Motor neuron (in vitro differentiated cells): Measurements from ENCODE around the gene BMPR1B. TPM values are rescaled to one million over a fixed set of nuclear protein-coding genes. Genes with fewer than 3 reads are reported as not detected.
"Not testable (repeated sequence)": the region's sequence is repeated elsewhere in the genome, so short reads cannot be mapped to it uniquely, and the experiment has no call there.

ENCODE experiments used
- ATAC-seq, 8 experiments: fragments of 200-7000 bp; cut with Tn5 transposase; replicated peaks in 6 of 8; 2 replicates each; pipeline ENCODE4 v1.8.0; 2021; ENCODE audit warnings: mild to moderate bottlenecking in 8 of 8, moderate library complexity in 8 of 8
- H3K27ac ChIP-seq, 2 donors: fragments of 250-450 bp; sonication (Bioruptor Pico); 2 replicates each; pipeline ENCODE4 v1.9.0; 2021; ENCODE audit warnings: antibody characterized with exemption in 2 of 2, mild to moderate bottlenecking in 2 of 2, moderate library complexity in 1 of 2
- H3K4me1 ChIP-seq, 2 donors: fragments of 250-450 bp; sonication (Bioruptor Pico); replicated peaks in 1 of 2; 2 replicates each; pipeline ENCODE4 v1.6.1; 2021; ENCODE audit warnings: antibody characterized with exemption in 2 of 2, mild to moderate bottlenecking in 2 of 2, moderate library complexity in 1 of 2
- H3K4me3 ChIP-seq, 5 donors: fragments of 250-450 bp; sonication (Bioruptor Pico); 2 replicates each; pipeline ENCODE4 v1.9.0; 2021; ENCODE audit warnings: antibody characterized with exemption in 5 of 5, mild to moderate bottlenecking in 5 of 5, moderate library complexity in 4 of 5
- WGBS, 10 experiments: fragments of 450-650 bp; shearing (Covaris generic); methylation state at CpG; one replicate each; pipeline ENCODE4 v1.0.0; 2022; 5-methylcytosine and 5-hydroxymethylcytosine counted together
- in situ Hi-C, 9 experiments: fragments of 400-800 bp; cut with MboI; loops; one replicate each; pipeline ENCODE4 v1.15.0; 2021; ENCODE audit warnings: low sequenced_read_pairs in 9 of 9, low pct_unique_long_range_greater_than_20kb in 2 of 9; ENCODE audit not compliant: unreplicated experiment in 9 of 9
- total RNA-seq, 8 experiments: library from RNA; unstranded; fragments of 300-600 nt; gene quantifications; 2 replicates each; pipeline versions ENCODE4 v1.2.3 to v1.2.4, GENCODE V29; 2022

The BMPR1B gene
- total RNA-seq, 8 experiments from 2014 or later, result 0.17 to 69.0 (median 1.9) TPM

DNA sequence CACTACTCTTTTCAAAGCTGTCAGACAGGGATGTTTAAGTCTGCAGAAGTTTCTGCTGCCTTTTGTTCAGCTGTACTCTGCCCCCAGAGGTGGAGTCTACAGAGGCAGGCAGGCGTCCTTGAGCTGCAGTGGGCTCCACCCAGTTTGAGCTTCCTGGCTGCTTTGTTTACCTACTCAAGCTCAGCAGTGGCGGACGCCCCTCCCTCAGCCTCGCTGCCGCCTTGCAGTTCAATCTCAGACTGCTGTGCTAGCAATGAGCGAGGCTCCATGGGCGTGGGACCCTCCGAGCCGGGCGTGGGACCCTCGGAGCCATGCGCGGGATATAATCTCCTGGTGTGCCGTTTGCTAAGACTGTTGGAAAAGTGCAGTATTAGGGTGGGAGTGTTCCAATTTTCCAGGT is 381.7 kb downstream of the BMPR1B start:
- H3K4me3 ChIP-seq, H3K4me1 ChIP-seq, ATAC-seq, H3K27ac ChIP-seq, in situ Hi-C loops: not testable (repeated sequence)
- WGBS, 10 experiments, result 53 to 100% (median 90%) methylated on average over 1 to 3 of the region's 14 CpGs; no CpG with 5 or more reads in 5 of the 10 experiments

DNA sequence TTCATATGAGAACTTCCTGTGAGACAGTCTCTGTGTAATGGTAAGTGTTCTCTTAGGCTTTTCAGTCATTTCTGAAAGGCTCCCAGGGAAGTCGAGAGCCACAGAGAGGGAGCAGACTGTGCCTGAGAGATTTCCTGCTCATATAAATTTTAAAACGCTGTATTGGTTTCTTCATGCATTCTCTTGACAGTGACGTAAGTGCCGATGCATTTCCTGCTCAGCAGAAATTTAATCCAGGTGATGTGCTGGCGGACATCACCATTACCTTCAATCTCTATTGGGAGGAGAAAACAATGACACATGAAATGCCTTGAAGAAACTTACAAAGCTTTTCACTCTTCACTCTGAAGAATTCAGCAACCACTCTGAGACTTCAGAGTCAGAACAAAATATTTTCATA is 383.6 kb downstream of the BMPR1B start:
- H3K4me1 ChIP-seq, result no peaks in the 10 kb centered on the region
- WGBS, 10 experiments, result 0 to 100% (median 94%) methylated on average over 1 to 5 of the region's 5 CpGs; no CpG with 5 or more reads in 1 of the 10 experiments
- peak in 1 of 8 experiments; percentile 68 for ATAC-seq
- in situ Hi-C loops, result no loop called here
- no peak overlapping the region for H3K27ac ChIP-seq
- H3K4me3 ChIP-seq, result no peak overlapping the region

DNA sequence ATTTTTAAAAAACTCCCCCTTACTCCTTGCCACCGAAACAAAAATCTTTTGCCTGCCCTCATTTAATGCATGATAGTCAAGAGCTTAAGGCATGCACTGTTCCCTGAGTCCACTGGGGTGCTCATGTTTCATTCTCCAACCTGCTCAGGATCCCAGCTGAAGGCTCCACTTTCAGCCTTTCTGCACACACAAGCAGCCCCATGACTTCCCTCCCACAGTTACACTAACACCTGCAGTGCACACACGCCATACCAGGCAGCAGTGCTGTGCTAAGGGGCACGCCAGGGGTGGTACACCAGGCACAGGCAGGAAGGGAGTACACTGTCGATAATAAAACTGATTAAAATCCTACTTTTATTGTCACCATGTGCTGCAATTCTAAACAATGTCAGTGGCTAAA is 385.2 kb downstream of the BMPR1B start:
- in situ Hi-C loops, result no loop called here
- H3K4me1 ChIP-seq, result no peaks in the 10 kb centered on the region
- 55 to 100% (median 93%) methylated on average over 1 to 3 of the region's 4 CpGs; no CpG with 5 or more reads in 3 of the 10 experiments for WGBS, 10 experiments
- H3K27ac ChIP-seq, result no peak overlapping the region
- peak in 1 of 8 experiments; percentile 30 for ATAC-seq
- no peak overlapping the region for H3K4me3 ChIP-seq

DNA sequence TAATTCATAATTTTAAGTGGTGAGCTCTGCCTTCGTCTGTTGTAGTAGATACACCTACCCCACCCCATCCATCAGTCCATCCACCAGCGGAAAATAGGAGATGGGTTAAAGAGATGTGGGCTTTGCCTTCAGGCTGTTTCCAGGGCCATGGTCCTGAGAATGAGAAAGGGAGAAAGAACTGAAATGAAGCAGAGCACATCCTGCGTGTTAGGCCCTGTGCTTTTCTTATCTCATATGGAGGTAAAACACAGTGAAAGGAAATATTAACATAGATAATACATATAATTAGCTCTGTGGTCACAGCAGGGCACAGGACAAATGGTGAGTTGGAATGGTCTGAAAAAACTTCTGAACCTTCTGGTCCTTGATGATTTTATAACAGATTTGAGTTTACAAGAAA is 393.5 kb downstream of the BMPR1B start:
- H3K4me3 ChIP-seq, result no peak overlapping the region
- H3K4me1 ChIP-seq, result no peaks in the 10 kb centered on the region
- no peak overlapping the region for H3K27ac ChIP-seq
- WGBS, 10 experiments, result 55 to 100% (median 90%) methylated on average over 1 to 3 of the region's 3 CpGs; no CpG with 5 or more reads in 1 of the 10 experiments
- in situ Hi-C loops, result no loop called here
- ATAC-seq, result no peak

DNA sequence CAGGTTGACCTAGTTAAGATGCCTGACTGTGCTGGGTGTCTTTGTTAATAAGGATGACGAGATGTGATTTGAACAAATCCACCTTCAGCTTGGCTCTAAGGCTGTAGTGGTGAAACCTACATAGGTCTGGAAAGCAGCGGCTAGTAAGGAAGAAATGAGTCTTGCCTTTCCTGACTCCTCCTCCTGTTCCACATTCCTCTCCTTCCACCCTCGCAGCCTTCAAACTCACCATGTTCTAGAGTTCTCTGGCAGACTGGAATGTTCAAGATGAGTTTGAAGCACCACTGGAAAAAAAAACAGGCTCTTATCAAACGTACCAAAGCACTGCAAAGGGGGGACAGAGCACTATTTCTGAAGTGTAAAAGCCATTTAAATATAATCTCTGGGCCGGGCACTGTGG is 395.4 kb downstream of the BMPR1B start:
- in situ Hi-C loops, result no loop called here
- no peak for ATAC-seq
- Histone ChIP-seq H3K4me1 (no peaks in the 10 kb centered on the region), H3K4me3 (no peak overlapping the region), H3K27ac (no peak overlapping the region)
- 17 to 100% (median 84%) methylated on average over 1 to 5 of the region's 5 CpGs; no CpG with 5 or more reads in 1 of the 10 experiments for WGBS, 10 experiments

DNA sequence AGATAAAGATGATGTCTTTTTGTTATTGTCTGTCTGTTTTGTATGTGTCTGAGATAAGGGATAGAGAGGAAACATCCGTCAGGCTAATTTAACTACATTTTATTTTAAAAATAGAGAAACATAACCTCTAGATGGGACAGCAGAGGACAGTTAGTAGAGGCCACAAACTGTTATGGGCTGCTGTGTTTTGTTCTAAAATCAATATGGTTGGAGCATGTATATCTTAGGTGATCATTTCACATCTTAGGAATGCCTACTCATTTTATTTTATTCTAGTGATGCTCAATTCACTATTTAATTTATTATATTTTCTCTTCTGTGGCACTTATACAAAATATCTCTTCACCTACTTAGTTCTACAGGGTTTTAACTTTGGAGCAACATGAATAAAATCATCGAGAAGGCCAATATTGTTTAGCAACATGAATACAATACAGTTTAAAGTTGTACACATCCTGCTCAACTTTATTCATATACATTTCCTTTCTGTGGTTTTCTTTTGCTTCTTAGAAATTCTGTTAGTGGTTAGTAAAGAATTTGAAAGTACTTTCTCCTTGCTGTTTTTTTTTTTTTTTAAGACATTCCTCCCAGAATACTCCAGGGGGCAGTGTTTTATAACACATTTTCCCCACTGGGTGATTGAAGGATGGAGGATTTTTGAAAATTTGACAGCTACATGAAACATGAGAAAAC is 398.1 kb downstream of the BMPR1B start:
- in situ Hi-C loops, result no loop called here
- Histone ChIP-seq H3K4me3 (no peak overlapping the region), H3K4me1 (no peaks in the 10 kb centered on the region), H3K27ac (no peak overlapping the region)
- ATAC-seq, result peak in 3 of 8 experiments; percentile 16 to 76 (median 29)
- 7 to 100% (median 83%) methylated on average over 1 to 2 of the region's 2 CpGs for WGBS, 10 experiments

DNA sequence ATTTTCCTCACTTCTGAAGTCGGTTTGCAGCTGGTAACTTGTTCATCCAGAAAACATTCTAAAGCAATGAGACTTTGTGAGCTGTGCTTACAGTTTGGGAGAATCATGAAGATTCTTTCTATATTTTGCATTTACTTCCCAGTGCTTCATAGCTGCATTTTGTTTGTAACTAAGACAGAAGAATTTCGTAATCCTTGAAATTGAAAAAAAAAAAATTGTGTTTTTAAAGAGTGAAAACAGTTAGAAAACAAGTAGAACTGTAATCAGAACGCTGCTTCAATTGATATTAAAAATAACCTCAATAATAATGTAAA is 398.7 kb downstream of the BMPR1B start:
- H3K27ac ChIP-seq, result no peak overlapping the region
- no peak overlapping the region for H3K4me3 ChIP-seq
- in situ Hi-C loops, result no loop called here
- peak in 1 of 8 experiments; percentile 32 for ATAC-seq
- no peaks in the 10 kb centered on the region for H3K4me1 ChIP-seq
- 0 to 100% (median 42%) methylated on average over 1 to 3 of the region's 3 CpGs for WGBS, 10 experiments

DNA sequence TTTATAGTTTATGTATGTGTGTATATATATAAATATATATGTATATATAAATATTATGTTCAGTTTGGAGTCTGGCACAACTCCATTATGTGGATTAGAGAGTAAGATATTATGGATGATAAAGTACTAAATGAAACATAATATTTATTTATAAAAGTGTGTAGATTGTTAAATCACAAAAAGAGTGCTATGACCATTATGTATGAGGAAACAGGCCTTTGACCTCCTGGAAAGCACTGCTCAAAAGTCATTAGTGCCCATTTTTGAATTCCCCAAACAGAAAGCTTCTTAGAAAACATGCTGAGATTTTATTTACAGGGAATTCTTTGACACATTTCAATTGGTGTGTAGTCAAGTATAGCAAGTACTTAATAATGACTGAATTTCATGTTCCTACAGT is 399.8 kb downstream of the BMPR1B start:
- in situ Hi-C loops, result no loop called here
- Histone ChIP-seq H3K4me3 (no peak overlapping the region), H3K27ac (no peak overlapping the region), H3K4me1 (no peaks in the 10 kb centered on the region)
- no peak for ATAC-seq

DNA sequence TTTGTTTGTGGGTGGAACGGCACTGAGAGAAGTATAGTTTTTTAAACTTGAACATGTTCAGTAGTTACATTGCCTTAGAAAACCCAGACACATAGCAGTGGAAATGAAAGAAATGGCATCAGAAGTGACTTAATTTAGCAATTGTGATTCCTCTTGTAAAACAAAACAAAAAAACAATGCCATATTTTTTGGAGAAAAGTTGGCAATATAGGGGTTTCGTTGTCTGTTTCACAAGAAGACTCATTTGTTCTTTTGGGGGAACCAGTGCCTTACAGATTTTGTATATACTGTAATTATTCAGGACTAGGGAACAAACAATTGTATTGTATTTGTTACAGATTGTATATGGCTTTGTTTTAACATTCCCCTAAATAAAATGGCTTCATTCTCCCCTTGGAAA is 400.3 kb downstream of the BMPR1B start:
- H3K4me3 ChIP-seq, result no peak overlapping the region
- no peaks in the 10 kb centered on the region for H3K4me1 ChIP-seq
- in situ Hi-C loops, result no loop called here
- no peak for ATAC-seq
- WGBS, 10 experiments, result 43 to 100% (median 87%) methylated on average over 1 to 2 of the region's 2 CpGs
- H3K27ac ChIP-seq, result no peak overlapping the region

DNA sequence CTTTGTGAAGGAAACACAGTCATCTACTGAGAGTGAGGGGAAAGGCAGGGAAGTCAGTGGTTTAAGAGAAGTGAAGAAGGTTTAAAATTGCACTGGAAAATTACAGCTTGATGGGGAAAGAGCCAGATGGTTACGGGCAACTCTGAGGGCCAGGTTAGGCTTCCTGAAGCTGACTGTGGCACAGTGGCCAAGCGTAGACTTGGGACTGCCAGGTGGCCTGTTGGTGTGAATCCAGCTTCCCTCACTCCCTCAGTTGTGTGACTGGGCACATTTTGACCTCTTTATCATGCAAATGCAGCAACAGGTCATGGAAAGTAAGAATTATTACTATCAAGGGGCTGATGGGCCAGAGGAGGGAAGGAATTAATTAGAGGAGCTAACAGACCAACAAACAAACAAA is 400.9 kb downstream of the BMPR1B start:
- H3K4me3 ChIP-seq, result no peak overlapping the region
- H3K4me1 ChIP-seq, result no peaks in the 10 kb centered on the region
- 60 to 86% methylated on average over 2 of the region's 2 CpGs; no CpG with 5 or more reads in 8 of the 10 experiments for whole genome bisulfite sequencing, 10 experiments
- no peak overlapping the region for H3K27ac ChIP-seq
- in situ Hi-C loops, result no loop called here
- no peak for ATAC-seq

DNA sequence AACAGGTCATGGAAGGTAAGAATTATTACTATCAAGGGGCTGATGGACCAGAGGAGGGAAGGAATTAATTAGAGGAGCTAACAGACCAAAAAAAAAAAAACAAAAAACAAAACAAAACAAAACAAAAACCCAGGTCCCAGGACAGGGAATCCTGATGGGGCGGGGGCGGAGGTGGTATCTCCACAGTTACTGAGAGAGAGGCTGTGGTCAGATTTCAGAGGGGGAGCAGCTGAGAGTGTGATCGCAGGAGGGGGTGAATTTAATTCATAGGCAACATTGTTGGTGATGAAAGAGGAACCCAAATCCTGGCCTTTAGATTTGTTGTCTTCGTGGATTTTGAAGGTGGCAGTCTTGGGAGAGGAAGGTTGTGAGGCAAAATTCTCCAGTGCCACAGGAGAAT is 401.6 kb downstream of the BMPR1B start:
- 38 to 96% (median 55%) methylated on average over 1 to 4 of the region's 4 CpGs; no CpG with 5 or more reads in 2 of the 10 experiments for WGBS, 10 experiments
- ATAC-seq, result no peak
- no peak overlapping the region for H3K4me3 ChIP-seq
- in situ Hi-C loops, result no loop called here
- no peaks in the 10 kb centered on the region for H3K4me1 ChIP-seq
- H3K27ac ChIP-seq, result no peak overlapping the region

DNA sequence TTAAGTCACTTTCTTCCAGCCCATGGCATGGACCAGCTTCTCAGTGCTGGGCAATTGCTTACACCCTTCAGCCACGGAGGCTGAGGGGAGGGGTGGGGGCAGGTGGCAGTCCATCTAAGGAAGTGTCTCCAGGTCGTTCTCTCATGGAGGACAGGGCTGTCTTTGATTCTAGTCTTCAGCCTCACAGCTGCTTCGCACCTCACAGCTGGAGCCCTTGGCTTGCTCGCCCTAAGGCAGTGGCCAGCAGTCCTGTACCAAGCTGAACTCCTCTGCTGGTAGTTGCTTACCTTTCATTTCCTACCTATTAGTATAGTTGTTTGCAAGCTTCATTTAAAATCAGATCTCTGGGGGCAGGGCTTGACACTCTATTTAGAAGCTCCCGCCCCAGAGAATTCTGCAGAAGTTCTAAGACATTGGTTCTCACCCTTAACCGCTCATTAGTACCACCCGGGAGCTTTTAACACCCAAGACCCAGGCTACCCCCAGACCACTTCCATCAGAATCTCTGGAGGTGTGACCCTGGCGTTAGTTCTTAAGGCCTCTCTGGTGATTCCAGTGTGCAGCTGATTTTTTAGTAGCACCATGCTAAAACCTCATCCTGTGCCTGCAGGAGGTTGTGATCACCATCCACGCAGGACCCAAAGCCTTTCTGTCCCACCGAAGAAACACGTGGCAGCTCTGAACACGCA is 404.2 kb downstream of the BMPR1B start:
- WGBS, 10 experiments, result 38 to 100% (median 91%) methylated on average over 1 to 11 of the region's 12 CpGs
- Histone ChIP-seq H3K27ac (no peak overlapping the region), H3K4me1 (no peaks in the 10 kb centered on the region), H3K4me3 (no peak overlapping the region)
- in situ Hi-C loops, result no loop called here
- no peak for ATAC-seq

DNA sequence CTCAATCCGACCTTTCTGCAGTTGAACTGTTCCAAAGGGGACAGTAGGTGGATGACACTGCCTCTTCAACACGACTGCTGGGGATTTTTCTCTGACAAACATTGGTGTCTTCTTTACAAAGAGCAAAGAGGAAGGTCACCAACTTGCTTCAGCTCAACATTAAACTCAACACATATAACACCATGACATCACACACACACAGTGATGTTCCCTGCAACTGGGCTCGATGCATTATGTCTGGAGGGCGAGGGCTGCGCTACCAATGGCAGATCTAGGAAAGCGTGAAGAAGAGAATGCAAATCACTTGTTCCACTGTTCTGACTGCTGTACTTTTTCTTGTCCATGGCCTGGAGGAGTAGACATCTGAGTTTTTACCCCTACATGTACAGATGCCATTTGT is 405.1 kb downstream of the BMPR1B start:
- WGBS, 10 experiments, result 53 to 100% (median 85%) methylated on average over 1 to 6 of the region's 6 CpGs; no CpG with 5 or more reads in 4 of the 10 experiments
- Histone ChIP-seq H3K4me3 (no peak overlapping the region), H3K4me1 (no peaks in the 10 kb centered on the region), H3K27ac (no peak overlapping the region)
- no peak for ATAC-seq
- in situ Hi-C loops, result no loop called here
